Tibial artery (tissue), 4 donors: ENCODE results near the gene C12orf56.
"Not testable (repeated sequence)": the region's sequence is repeated elsewhere in the genome, so short reads cannot be mapped to it uniquely, and the experiment has no call there.

ENCODE experiments used
- DNase-seq, 2 donors: peaks; one replicate each; pipeline ENCODE4 v3.0.0-alpha.2; 2019
- H3K27ac ChIP-seq, 2 donors: fragments of 200-600 bp; sonication (generic) in 1 of 2; 1 replicate in 1 of 2; 2 replicates in 1 of 2; pipeline ENCODE4 v1.5.1; 2018 to 2019; ENCODE audit warnings: mild to moderate bottlenecking in 1 of 2
- H3K27me3 ChIP-seq, 2 donors: fragments of 200-600 bp; sonication (generic) in 1 of 2; one replicate each; pipeline versions ENCODE4 v1.5.1 to v1.6.0; 2016 to 2019
- H3K36me3 ChIP-seq, 3 donors: fragments of 200-600 bp; sonication (generic) in 2 of 3; one replicate each; pipeline ENCODE4 v1.5.1; 2016 to 2019; ENCODE audit warnings: mild to moderate bottlenecking in 2 of 3
- H3K4me1 ChIP-seq, 4 donors: fragments of 200-600 bp; sonication (generic) in 2 of 4; 1 replicate in 3 of 4; 2 replicates in 1 of 4; pipeline ENCODE4 v1.5.1; 2016 to 2019
- H3K4me3 ChIP-seq, 2 donors: fragments of 200-600 bp; sonication (generic) in 1 of 2; 1 replicate in 1 of 2; 2 replicates in 1 of 2; pipeline ENCODE4 v1.5.1; 2018 to 2019; ENCODE audit warnings: mild to moderate bottlenecking in 2 of 2
- H3K9me3 ChIP-seq, 3 donors: fragments of 200-600 bp; sonication (generic) in 1 of 3; one replicate each; pipeline ENCODE4 v1.5.1; 2016 to 2019
- intact Hi-C: fragments of 100-400 bp; cut with DNase I; formaldehyde crosslinking; loops from one replicate; pipeline ENCODE4 v1.15.0; 2023; ENCODE audit warnings: low total_unique reads
- TF ChIP-seq, protein P1 (sequence below), 2 experiments: fragments of 200-600 bp in 1 of 2; fragments of 450-650 bp in 1 of 2; IDR thresholded peaks; one replicate each; pipeline ENCODE4 v1.5.1; 2017 to 2019; ENCODE audit warnings: antibody characterized with exemption in 2 of 2, mild to moderate bottlenecking in 1 of 2, moderate library complexity in 1 of 2

Gene C12orf56

DNA sequence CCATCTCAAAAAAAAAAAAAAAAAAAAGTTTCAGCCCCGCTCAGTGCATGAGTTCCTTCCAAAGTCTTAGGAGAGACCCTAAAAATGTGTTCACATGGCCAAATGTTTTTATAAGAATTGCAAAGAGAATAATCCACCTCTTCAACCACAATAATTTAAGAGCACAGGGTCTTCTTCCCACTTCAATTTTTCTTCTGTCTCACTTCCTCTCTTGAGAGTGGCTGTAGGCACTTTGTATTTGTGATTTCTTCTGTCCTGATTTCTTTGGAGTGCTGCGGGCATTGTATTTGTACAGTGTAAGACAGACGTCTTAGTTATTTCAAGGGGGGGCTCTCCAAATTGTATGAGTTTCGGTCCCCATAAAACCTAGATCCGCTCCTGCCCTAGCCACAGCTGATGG, 58.3 kb downstream of the C12orf56 start:
- DNase-seq, result no peak
- H3K27ac ChIP-seq, result no peak overlapping the region
- no peaks in the 10 kb centered on the region for H3K27me3 ChIP-seq
- TF ChIP-seq, protein P1, sequence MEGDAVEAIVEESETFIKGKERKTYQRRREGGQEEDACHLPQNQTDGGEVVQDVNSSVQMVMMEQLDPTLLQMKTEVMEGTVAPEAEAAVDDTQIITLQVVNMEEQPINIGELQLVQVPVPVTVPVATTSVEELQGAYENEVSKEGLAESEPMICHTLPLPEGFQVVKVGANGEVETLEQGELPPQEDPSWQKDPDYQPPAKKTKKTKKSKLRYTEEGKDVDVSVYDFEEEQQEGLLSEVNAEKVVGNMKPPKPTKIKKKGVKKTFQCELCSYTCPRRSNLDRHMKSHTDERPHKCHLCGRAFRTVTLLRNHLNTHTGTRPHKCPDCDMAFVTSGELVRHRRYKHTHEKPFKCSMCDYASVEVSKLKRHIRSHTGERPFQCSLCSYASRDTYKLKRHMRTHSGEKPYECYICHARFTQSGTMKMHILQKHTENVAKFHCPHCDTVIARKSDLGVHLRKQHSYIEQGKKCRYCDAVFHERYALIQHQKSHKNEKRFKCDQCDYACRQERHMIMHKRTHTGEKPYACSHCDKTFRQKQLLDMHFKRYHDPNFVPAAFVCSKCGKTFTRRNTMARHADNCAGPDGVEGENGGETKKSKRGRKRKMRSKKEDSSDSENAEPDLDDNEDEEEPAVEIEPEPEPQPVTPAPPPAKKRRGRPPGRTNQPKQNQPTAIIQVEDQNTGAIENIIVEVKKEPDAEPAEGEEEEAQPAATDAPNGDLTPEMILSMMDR (IDR thresholded peaks at IDR 0.05), result no peak
- intact Hi-C loops, result no loop called here
- no peaks in the 10 kb centered on the region for H3K4me1 ChIP-seq
- H3K9me3 ChIP-seq, result no peaks in the 10 kb centered on the region
- H3K4me3 ChIP-seq, result no peak overlapping the region
- H3K36me3 ChIP-seq, result no peaks in the 10 kb centered on the region

DNA sequence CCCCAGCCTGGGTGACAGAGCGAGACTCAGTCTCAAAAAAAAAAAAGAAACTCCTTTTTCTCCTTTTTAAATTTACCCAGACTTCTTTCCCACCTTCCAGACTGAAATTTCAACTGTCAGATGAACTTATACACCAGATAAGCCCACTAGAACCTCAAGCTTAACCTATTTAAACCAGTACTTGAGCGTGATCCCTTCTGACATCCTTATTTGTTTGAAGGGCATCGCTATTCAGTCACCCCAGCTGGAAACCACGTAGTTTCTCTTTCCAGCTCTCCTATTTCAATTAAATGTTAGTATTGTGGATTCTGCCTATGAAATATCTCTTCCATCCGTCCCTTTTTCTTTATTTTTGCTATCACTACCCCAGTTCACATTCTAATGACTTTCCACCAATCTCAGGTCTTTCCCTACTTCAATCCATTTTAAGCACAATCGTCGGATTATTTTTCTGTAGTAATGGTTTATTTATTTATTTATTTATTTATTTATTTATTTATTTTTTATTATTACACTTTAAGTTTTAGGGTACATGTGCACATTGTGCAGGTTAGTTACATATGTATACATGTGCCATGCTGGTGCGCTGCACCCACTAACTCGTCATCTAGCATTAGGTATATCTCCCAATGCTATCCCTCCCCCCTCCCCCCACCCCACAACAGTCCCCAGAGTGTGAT, 61.4 kb downstream of the C12orf56 start:
- H3K36me3 ChIP-seq, DNase-seq, H3K27me3 ChIP-seq, H3K4me3 ChIP-seq, H3K9me3 ChIP-seq, intact Hi-C loops, H3K27ac ChIP-seq, H3K4me1 ChIP-seq: not testable (repeated sequence)

- Histone ChIP-seq H3K27me3 (no peaks in the 10 kb centered on the region), H3K9me3 (no peaks in the 10 kb centered on the region), H3K4me3 (no peak overlapping the region), H3K27ac (no peak overlapping the region), H3K4me1 (no peaks in the 10 kb centered on the region), H3K36me3 (no peaks in the 10 kb centered on the region)
- TF ChIP-seq, protein P1 (IDR thresholded peaks at IDR 0.05), result no peak
- intact Hi-C loops, result no loop called here
- no peak for DNase-seq
These were observed 65.5 kb downstream of the C12orf56 start for GRCh38 chr12:64325055-64325454.

GRCh38 chr12:64323476-64324225, 66.9 kb downstream of the C12orf56 start:
- Histone ChIP-seq H3K36me3 (no peaks in the 10 kb centered on the region), H3K27me3 (no peaks in the 10 kb centered on the region), H3K4me1 (no peaks in the 10 kb centered on the region), H3K9me3 (no peaks in the 10 kb centered on the region), H3K4me3 (no peak overlapping the region), H3K27ac (no peak overlapping the region)
- DNase-seq, result no peak
- TF ChIP-seq, protein P1 (IDR thresholded peaks at IDR 0.05), result no peak
- intact Hi-C loops, result no loop called here

- H3K27me3 ChIP-seq, result no peaks in the 10 kb centered on the region
- no peaks in the 10 kb centered on the region for H3K36me3 ChIP-seq
- no peak overlapping the region for H3K27ac ChIP-seq
- intact Hi-C loops, result no loop called here
- TF ChIP-seq, protein P1 (IDR thresholded peaks at IDR 0.05), result no peak
- H3K9me3 ChIP-seq, result no peaks in the 10 kb centered on the region
- no peak overlapping the region for H3K4me3 ChIP-seq
- H3K4me1 ChIP-seq, result no peaks in the 10 kb centered on the region
- no peak for DNase-seq
These were observed 67.6 kb downstream of the C12orf56 start for GRCh38 chr12:64323006-64323405.

DNA sequence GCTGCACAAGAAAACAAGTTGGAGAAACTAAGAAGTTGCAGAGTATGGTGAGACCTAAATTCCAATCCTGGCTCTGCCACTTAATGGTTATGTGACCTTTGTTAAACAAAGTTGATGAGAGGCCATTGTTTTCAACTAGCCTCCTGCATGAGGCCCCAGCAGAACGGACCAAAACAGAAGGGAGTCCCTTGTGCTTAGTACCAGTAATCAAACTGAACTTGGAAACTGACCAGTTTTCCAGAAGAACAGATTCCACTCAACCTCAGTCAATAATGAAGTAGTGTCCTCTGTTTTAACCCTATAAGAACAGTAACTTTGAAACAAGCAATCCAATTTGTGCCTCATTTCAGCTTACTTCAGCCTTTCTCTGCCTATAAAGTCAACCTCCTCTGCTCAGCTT, 69.9 kb downstream of the C12orf56 start:
- Histone ChIP-seq H3K9me3 (no peaks in the 10 kb centered on the region), H3K4me1 (no peaks in the 10 kb centered on the region), H3K36me3 (no peaks in the 10 kb centered on the region), H3K27ac (no peak overlapping the region), H3K27me3 (no peaks in the 10 kb centered on the region), H3K4me3 (no peak overlapping the region)
- TF ChIP-seq, protein P1 (IDR thresholded peaks at IDR 0.05), result no peak
- intact Hi-C loops, result no loop called here
- DNase-seq, result no peak

- H3K27me3 ChIP-seq, H3K4me1 ChIP-seq, H3K27ac ChIP-seq, intact Hi-C loops, H3K36me3 ChIP-seq, H3K9me3 ChIP-seq, H3K4me3 ChIP-seq, DNase-seq: not testable (repeated sequence)
These were observed 70.9 kb downstream of the C12orf56 start for GRCh38 chr12:64319540-64320225.
